K562 (cell line): Measurements from ENCODE around the gene PIK3C2A. TPM values are rescaled to one million over a fixed set of nuclear protein-coding genes. Genes with fewer than 3 reads are reported as not detected.

Experiments
- ATAC-seq: fragments of 200-7000 bp; cut with Tn5 transposase; 3 replicates; pipeline ENCODE4 v1.9.1; 2020; ENCODE audit warnings: moderate library complexity
- BruUV-seq: library from RNA; stranded (reverse); fragments of 400-500 nt; replicated peaks from 2 replicates; lab custom pipeline; 2021; lab: Mats Ljungman, UMichigan
- CTCF ChIA-PET: fragments of 300-600 bp; formaldehyde crosslinking; extraction: SDS; loops from one replicate; lab custom pipeline; 2021; ENCODE audit warnings: low intra/inter-chr PET ratio; lab: Yijun Ruan, JAX
- POLR2A ChIA-PET: fragments of 300-600, 350-650 bp; sonication (Branson Sonifier 250); formaldehyde crosslinking; extraction: SDS; loops from one replicate; lab custom pipeline; 2021; ENCODE audit warnings: antibody characterized with exemption, inconsistent platforms; lab: Yijun Ruan, JAX
- DNase-seq, 4 experiments: peaks; one replicate each; pipeline versions ENCODE4 v3.0.0 to v3.0.0-alpha.2; 2011 to 2018; ENCODE audit warnings: low spot score in 3 of 4, mixed read lengths in 3 of 4; ENCODE audit errors: extremely low read depth in 1 of 4
- FAIRE-seq: peaks from 2 replicates; lab custom pipeline; 2011; peaks lifted over from hg19 to GRCh38; lab: Jason Lieb, UNC
- H2AFZ ChIP-seq: 2 replicates; pipeline ENCODE4 v1.6.0; 2011; ENCODE audit warnings: low read depth, low read length, control low read depth, inconsistent platforms
- H3K27ac ChIP-seq: fragments of 200-600 bp; 3 replicates; pipeline ENCODE4 v1.8.0; 2011; ENCODE audit warnings: low read depth, mild to moderate bottlenecking, control low read depth, inconsistent platforms, low read length, moderate library complexity, mixed read lengths; ENCODE audit errors: extremely low read depth
- H3K27me3 ChIP-seq, 2 experiments: fragments of 300-600 bp in 1 of 2; 2 replicates in 1 of 2; 3 replicates in 1 of 2; pipeline versions ENCODE4 v1.6.0 to v1.8.0; 2011; ENCODE audit warnings: inconsistent platforms in 2 of 2, low read length in 2 of 2, mild to moderate bottlenecking in 1 of 2, mixed read lengths in 1 of 2, moderate library complexity in 1 of 2; ENCODE audit not compliant: control insufficient read depth in 2 of 2, insufficient read depth in 2 of 2
- H3K36me3 ChIP-seq: fragments of 300-600 bp; 3 replicates; pipeline ENCODE4 v1.8.0; 2011; ENCODE audit warnings: mild to moderate bottlenecking, low read length, inconsistent platforms; ENCODE audit not compliant: control insufficient read depth, insufficient read depth
- H3K4me1 ChIP-seq, 2 experiments: fragments of 200-600 bp in 1 of 2; replicated peaks in 1 of 2; 2 replicates in 1 of 2; 3 replicates in 1 of 2; pipeline versions ENCODE4 v1.5.1 to v1.8.0; 2011; ENCODE audit warnings: inconsistent platforms in 2 of 2, low read length in 2 of 2, mild to moderate bottlenecking in 1 of 2, mixed read lengths in 1 of 2, moderate library complexity in 1 of 2; ENCODE audit not compliant: control insufficient read depth in 2 of 2, insufficient read depth in 2 of 2
- H3K4me2 ChIP-seq: 2 replicates; pipeline ENCODE4 v1.6.1; 2011; ENCODE audit warnings: low read length, control low read depth, inconsistent platforms, mixed read lengths; ENCODE audit not compliant: insufficient read depth
- H3K4me3 ChIP-seq: fragments of 200-600 bp; sonication (generic), shearing (Covaris generic); 2 replicates; pipeline ENCODE4 v1.5.1; 2016; ENCODE audit warnings: control low read depth, inconsistent platforms
- H3K79me2 ChIP-seq: fragments of 200-600 bp; 3 replicates; pipeline ENCODE4 v1.8.0; 2011; ENCODE audit warnings: low read length, inconsistent platforms; ENCODE audit not compliant: control insufficient read depth, insufficient read depth
- H3K9ac ChIP-seq, 2 experiments: 2 replicates each; pipeline versions ENCODE4 v1.6.0 to v1.6.1; 2011; ENCODE audit warnings: low read depth in 2 of 2, low read length in 2 of 2, control low read depth in 1 of 2, inconsistent platforms in 1 of 2, mild to moderate bottlenecking in 1 of 2, mixed read lengths in 1 of 2; ENCODE audit not compliant: insufficient read depth in 1 of 2
- H3K9me1 ChIP-seq: one replicate; pipeline ENCODE4 v1.6.0; 2011; ENCODE audit warnings: inconsistent platforms, mild to moderate bottlenecking, low read length, moderate library complexity; ENCODE audit not compliant: control insufficient read depth, insufficient read depth
- H3K9me3 ChIP-seq: replicated peaks from 2 replicates; pipeline ENCODE4 v1.5.1; 2011; ENCODE audit warnings: low read depth, low read length, inconsistent platforms; ENCODE audit not compliant: control insufficient read depth, insufficient read depth
- H4K20me1 ChIP-seq: replicated peaks from 2 replicates; pipeline ENCODE4 v1.6.1; 2011; ENCODE audit warnings: low read length, inconsistent platforms, mixed read lengths; ENCODE audit not compliant: control insufficient read depth, insufficient read depth
- E2F1 ChIP-seq: sonication (generic); formaldehyde crosslinking; IDR thresholded peaks from 2 replicates; pipeline ENCODE4 v1.8.1; 2023; ENCODE audit warnings: mild to moderate bottlenecking, missing genetic modification reagents, moderate library complexity
- POLR2A ChIP-seq: fragments of 450-650 bp; conservative IDR thresholded peaks from 2 replicates; pipeline ENCODE4 v1.6.1; 2016
- SREBF1 ChIP-seq: fragments of 150-350 bp; IDR thresholded peaks from 2 replicates; pipeline ENCODE4 v1.6.1; 2014; ENCODE audit warnings: antibody characterized with exemption, low read depth, low read length, borderline replicate concordance
- ZNF274 ChIP-seq: IDR thresholded peaks from 2 replicates; pipeline ENCODE4 v1.6.1; 2011; ENCODE audit warnings: low read depth, mild to moderate bottlenecking, low read length, moderate library complexity, borderline replicate concordance
- ZNF639 ChIP-seq, 2 experiments: fragments of 200-800 bp in 1 of 2; sonication (Bioruptor generic) in 1 of 2; sonication (generic) in 1 of 2; formaldehyde crosslinking in 1 of 2; IDR thresholded peaks in 1 of 2; conservative IDR thresholded peaks in 1 of 2; 2 replicates each; pipeline versions ENCODE4 v1.5.0 to v1.6.1; 2016 to 2020; ENCODE audit warnings: missing compliant biosample characterization in 1 of 2, missing genetic modification characterization in 1 of 2, missing genetic modification reagents in 1 of 2
- WGBS: fragments of 100-300 bp; shearing (Covaris generic); methylation state at CpG from one replicate; pipeline ENCODE4 v1.1.6; 2016; ENCODE audit warnings: low coverage, mixed read lengths; ENCODE audit not compliant: insufficient coverage; ENCODE audit errors: missing lambda C conversion rate; 5-methylcytosine and 5-hydroxymethylcytosine counted together
- in situ Hi-C: fragments of 300-500 bp; cut with MboI; formaldehyde crosslinking; loops from 4 replicates; pipeline ENCODE4 v1.15.0; 2018; ENCODE audit warnings: inconsistent platforms, mixed read lengths
- intact Hi-C: fragments of 100-400 bp; cut with micrococcal nuclease; formaldehyde crosslinking; loops from 2 replicates; pipeline ENCODE4 v1.14.2; 2022
- polyA plus RNA-seq, 8 experiments: library from polyadenylated mRNA; depleted of rRNA in 4 of 8; stranded (reverse) in 5 of 8; unstranded in 3 of 8; fragments of >200 nt; fragmentation: Nextera tagmentation in 2 of 8; fragmentation: Illumina TruSeq in 1 of 8; extraction: Ambion mirVana in 2 of 8; extraction: Trizol in 1 of 8; gene quantifications; 2 replicates each; pipeline versions ENCODE4 v1.2.1 to v1.2.3, GENCODE V29; 2011 to 2014; ENCODE audit warnings: inconsistent platforms in 1 of 8, missing spikeins in 1 of 8
- total RNA-seq, 7 experiments: library from RNA; depleted of rRNA in 6 of 7; stranded (reverse); fragments of >200 nt in 6 of 7; fragmentation: Illumina TruSeq in 2 of 7; extraction: Trizol in 2 of 7; gene quantifications; 2 replicates each; pipeline versions ENCODE4 v1.2.1 to v1.2.3, GENCODE V29; 2011 to 2021; ENCODE audit warnings: low replicate concordance in 1 of 7

PIK3C2A gene
- total and polyA plus RNA-seq, 9 of the 15 experiments (the other 6 are each of a cell fraction or from before 2014, with no cell fraction given), result 3.1 to 25.2 (median 15.6) TPM

GRCh38 chr11:17209939-17210245 lies 2.1 kb upstream of the PIK3C2A start:
- Histone ChIP-seq H3K9ac (no peak overlapping the region), H3K9me3 (0 out of 2 replicates have a peak, but pooled peaks cover 2% of the 10 kb centered on the region), H2AFZ (no peak overlapping the region), H4K20me1 (no peaks in the 10 kb centered on the region), H3K4me2 (no peak overlapping the region), H3K9me1 (no peaks in the 10 kb centered on the region), H3K27me3 (no peaks in the 10 kb centered on the region), H3K79me2 (peaks cover 24% of the 10 kb centered on the region)
- in situ Hi-C loops (loop anchor here (10.0 kb wide), 1 partner anchor 255 kb away; no protein-coding TSS in a partner anchor), intact Hi-C loops (loop anchor here (5.0 kb wide), 1 partner anchor 138 kb away; no protein-coding TSS in a partner anchor)
- FAIRE-seq (no peak), ATAC-seq (no peak), DNase-seq (no peak)
- ChIA-PET CTCF (no interaction called here), POLR2A (no interaction called here)
- 100% methylated on average over 1 of the region's 1 CpG for WGBS
- TF ChIP-seq E2F1, result no peak
- no peak for TF ChIP-seq SREBF1
- no peak for TF ChIP-seq POLR2A
- TF ChIP-seq ZNF274, result no peak
- no peak for TF ChIP-seq ZNF639 (CRISPR knock-in tag; conservative IDR thresholded peaks at IDR 0.05 in 1 of 2, IDR thresholded peaks at IDR 0.05 in 1 of 2)
- TF ChIP-seq, all 486 proteins: peak for 0
- Histone ChIP-seq H3K27ac (no peak overlapping the region), H3K4me1 (peaks cover 11 to 13% of the 10 kb centered on the region in 2 experiments; a peak in 4 of 5 replicates), H3K4me3 (no peak overlapping the region), H3K36me3 (peaks cover 3% of the 10 kb centered on the region; the same call in 1 of the 3 replicates)
- BruUV-seq, result no TSS peak
